ENCODE measurements around the gene CC2D1A.

GRCh38 chr19:13899912-13900584 is 6.0 kb upstream of the CC2D1A start:
- TF ChIP-seq YY1 (IDR thresholded peaks at IDR 0.05; ENCODE audit: insufficient read depth, insufficient read length) (no peak), ZNF274 (IDR thresholded peaks at IDR 0.05; ENCODE audit: low read depth, low read length) (no peak), SUZ12 (IDR thresholded peaks at IDR 0.05; ENCODE audit: extremely low read depth, insufficient read depth, insufficient read length) (no peak)

Measured in NT2/D1 (cell line).